HG02943 (cell line): ENCODE measurements around the gene AKAP7.

Experiments
- ATAC-seq: cut with Tn5 transposase; IDR thresholded peaks from one replicate; pipeline ENCODE4 v1.9.1; 2021; ENCODE audit warnings: mild to moderate bottlenecking, low read depth, moderate library complexity; ENCODE audit not compliant: unreplicated experiment

Gene AKAP7

GRCh38 chr6:131191590-131191989, 56.3 kb downstream of the AKAP7 start:
- ATAC-seq = no peak

GRCh38 chr6:131197716-131198115, 62.4 kb downstream of the AKAP7 start:
- ATAC-seq = no peak

DNA sequence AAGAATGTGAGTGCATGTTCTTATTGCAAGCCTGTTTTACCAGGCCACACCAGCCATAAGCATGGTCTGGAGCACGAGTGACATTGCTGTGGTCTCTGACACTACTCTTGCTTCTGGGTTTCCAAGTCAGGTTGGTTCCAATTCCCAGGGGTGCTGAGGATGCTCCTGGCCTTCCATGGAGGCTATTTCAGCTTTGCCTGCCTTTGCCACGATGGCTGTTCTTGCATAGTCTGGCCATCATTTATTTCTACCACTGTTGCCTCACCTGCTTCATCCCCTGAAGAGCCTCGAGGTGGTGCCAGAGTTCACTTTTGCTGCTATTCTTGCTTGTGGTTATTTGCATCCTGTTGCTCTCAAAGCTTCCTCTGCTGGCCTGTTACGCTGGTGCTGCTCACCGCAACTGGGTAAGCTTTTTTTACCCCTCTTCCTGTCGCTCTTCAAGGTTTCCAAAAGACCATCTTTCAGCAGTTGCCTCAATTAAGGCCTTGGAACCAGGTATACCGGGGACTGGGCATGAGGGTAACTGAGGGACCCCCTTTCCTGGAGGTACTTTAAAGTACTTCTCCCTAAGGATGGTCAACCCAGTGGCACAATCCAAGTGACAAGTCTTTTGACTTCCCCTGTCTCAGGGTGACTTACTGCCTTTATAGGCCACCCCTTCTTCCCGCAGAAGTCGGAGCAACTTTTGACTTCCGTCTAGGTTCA, 64.5 kb downstream of the AKAP7 start:
- ATAC-seq = peak; percentile 100

DNA sequence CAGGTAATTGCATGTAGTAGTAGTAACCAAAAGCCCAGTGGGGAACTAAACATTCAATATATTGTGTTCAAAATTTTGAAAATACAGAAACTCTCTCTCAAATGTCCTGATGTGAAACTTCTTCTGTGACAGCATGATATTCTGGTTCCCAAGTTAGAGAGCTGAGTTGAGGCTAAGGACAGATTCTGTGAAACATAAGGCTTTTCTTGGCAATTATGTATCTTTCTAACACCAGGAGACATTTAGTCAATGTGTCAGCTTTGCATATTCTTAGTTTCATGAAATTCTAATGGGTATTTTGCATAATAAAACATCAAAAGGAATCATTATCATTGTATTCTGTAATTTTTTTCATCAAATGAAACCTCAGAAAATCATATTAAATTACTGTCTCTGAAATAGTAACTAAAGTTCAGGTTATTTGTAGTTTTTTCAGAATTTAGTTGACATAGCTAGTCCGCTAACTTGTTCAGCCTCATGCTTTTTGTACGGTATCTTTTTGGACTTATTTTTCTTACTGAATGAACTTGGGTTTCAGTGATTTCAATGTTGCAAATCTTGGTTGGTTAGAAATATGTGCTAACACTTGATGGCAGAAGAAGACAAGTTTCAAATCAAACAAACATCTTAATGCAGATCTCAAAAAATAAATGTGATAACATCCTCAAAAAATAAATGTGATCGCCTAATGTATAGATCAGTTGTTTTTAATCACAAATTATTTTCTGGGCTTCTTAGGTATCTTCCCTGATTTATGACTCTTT, 70.4 kb downstream of the AKAP7 start:
- no peak for ATAC-seq

DNA sequence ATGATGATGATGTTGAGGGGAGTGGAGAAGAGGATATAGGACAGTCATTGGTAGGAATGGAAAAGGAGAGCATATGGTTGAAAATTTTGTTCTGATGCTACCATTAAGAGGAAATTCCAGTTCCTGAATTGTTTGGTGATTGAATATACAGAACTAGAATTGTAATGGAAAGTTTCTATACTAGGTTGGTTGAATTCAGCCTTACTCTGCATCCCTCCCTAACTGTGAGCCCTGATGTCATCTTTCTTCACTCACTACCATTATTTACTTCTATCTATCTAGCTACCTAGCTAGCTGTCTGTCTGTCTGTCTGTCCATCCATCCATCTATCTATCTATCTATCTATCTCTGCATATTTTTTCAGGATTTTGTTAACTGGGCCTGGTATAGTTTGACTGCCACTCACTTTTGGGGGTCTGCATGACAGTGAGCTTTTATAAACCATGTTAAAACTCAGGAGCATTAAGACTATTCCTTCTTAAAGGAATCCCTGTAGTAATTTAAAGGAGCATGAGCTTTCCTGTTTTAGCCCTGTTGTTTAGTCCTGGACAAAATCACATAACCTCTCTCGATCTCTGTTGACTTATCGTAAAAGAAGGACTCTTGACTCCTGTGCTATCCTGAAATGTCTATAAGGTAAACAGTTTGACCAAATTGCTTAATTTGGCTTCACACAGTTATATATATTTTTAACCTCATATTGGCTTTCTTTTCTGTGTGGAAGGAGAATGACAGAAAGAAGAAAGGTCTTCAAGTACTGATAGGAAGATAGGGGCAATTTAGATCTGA, 71.4 kb downstream of the AKAP7 start:
- ATAC-seq = no peak

DNA sequence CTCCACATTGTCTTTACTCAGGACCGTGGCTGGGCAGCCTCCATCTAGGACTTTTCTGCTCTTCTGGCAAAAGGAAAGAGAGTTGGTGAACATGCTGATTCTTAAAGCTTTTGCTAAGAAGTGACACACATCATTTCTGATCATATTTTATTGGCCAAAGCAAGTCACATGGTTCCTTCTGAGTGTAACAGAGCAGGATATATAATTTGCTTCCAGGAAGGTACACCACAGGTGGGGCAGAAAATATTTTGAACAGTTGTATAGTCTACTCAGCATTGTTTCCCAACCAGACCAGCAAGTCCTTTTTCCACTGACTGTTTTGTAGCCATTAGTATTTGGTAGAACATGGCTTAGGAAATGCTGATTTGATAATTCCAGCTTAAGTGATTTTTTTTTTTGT, 73.5 kb downstream of the AKAP7 start:
- no peak for ATAC-seq

DNA sequence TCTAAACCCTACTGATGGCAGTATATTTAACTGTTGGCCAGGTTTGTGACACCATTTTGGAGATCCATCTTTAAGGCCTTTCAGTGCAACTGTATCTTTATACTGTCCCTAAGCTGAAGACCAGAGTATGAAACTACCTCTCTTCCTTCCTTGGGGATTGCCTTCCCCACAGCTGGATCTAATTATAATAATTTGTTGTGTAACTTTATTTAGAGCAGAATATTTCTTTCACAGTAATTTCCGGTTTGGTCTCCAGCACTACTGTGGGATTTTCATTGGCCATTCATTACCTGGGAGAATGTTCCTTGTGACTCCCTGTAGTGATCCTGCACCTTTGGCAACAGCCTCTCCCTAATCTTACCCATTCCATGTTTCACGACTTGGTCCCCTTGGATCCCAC, 75.2 kb downstream of the AKAP7 start:
- no peak for ATAC-seq

GRCh38 chr6:131212024-131212423, 76.8 kb downstream of the AKAP7 start:
- ATAC-seq = no peak

GRCh38 chr6:131212913-131213312, 77.6 kb downstream of the AKAP7 start:
- no peak for ATAC-seq

DNA sequence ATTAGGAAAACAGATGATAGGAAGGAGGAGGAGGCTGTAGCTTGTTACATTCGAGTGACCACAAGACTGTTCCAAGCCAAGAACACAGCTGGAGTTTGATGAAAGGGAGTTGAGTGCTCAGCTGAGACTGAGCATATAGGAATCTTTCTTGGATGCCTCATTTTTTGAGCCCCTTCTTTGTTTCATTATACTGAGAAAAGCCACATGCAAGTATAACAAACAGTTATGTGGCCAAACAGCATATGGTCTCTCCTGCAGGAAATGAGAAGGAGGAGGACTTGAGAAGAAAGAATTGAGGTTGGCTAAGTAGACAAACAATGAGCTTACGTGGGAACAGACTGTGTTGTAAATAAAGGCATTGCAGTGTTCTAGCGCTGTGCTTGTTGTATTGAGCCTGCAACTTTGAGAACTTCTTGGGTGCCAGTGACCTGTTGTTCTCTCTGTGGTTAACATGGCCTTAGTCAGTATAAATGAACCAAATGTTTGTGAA, 78.3 kb downstream of the AKAP7 start:
- no peak for ATAC-seq

GRCh38 chr6:131215219-131215618, 80.0 kb downstream of the AKAP7 start:
- ATAC-seq = no peak

DNA sequence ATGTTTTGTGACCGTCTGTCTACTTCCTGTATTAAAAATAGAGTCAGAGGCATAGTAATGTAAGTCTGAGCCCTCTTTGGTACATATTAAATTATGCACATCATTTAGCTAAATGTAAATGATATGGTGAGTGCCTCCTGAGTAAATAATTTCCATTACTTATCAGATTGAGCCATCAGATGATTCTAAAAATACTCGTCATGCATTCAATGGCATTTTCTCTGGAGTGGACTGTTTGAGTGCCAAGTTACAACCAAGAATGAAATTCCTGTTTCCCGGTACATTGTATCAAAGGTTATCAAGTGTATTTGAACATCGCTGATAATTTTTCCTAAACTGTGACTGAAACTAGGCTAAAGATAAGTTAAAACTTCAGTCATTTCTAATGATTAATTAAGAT, 81.0 kb downstream of the AKAP7 start:
- ATAC-seq = no peak

- ATAC-seq = no peak
Measured at GRCh38 chr6:131222773-131223172, 87.5 kb downstream of the AKAP7 start.

DNA sequence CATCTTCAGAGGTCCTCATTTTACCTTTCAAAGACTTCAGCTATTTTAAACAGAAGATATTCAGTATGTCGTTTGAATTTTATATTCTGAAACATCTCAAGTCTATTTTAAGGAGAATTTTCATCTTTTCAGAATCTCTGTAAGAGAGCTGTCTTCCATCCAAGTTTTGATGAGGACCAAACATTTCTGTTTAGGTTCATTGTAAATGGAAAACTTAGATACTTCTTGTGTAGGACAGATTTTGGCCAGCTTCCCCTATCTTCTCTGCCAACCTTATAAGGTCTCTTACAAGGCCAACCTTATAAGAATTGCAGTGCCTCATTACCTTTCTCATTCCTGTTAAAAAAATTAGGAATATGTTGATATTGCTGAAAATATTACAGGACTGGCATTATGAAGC, 88.1 kb downstream of the AKAP7 start:
- ATAC-seq = no peak

DNA sequence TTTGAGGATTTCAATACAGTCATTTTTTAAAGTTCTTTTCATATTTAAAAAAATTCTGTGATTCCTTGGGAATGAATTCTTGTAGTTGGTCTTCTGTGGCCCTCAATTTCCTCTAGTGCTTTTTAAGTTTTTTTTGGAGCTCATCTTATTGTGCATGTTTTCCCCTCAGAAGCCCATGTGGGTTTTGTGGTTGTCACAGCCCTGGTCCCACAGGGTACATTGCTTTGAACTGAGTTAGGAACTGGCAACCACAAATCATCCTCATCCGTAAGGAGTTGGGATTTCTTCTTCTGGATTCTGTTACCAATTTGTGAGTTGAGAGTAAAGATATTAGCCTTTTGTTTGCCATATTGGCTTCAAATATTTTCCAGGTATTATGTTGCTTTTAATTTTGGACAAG, 89.9 kb downstream of the AKAP7 start:
- ATAC-seq = no peak

- no peak for ATAC-seq
Measured at GRCh38 chr6:131225959-131226358, 90.7 kb downstream of the AKAP7 start.

DNA sequence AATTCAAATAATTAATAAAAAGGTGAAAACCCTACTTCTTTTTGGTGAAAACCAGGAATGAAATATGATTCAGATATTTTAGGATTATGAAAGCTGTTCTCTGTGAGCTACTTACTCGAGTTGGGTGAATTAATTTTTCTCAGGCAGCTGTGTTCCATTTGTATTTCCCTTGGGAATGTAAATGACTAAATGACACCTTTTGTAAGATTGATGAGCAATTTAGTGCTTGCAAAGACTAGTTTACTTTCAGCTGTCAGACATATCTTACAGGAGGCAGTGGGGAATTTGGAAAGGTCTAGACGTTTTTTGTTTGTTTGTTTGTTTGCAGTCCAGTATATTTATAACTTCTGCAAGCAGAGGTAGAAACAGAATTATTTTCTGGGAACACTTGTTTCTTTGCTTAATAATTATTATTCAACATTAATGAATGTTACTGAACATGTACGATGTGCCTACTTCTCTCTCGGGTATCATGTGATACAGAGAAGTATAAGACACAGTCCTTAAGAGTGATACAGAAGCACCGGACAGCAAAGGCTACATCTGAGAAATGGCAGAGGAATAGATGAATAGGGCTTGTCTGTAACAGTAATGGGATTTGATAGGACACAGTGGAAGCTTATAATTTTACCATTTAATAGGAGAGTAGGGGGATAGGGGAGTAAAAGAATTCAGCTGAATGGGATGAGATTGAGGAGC, 91.3 kb downstream of the AKAP7 start:
- ATAC-seq = no peak

GRCh38 chr6:131227158-131227543, 91.9 kb downstream of the AKAP7 start:
- no peak for ATAC-seq

- no peak for ATAC-seq
Measured at GRCh38 chr6:131231103-131231502, 95.8 kb downstream of the AKAP7 start.

DNA sequence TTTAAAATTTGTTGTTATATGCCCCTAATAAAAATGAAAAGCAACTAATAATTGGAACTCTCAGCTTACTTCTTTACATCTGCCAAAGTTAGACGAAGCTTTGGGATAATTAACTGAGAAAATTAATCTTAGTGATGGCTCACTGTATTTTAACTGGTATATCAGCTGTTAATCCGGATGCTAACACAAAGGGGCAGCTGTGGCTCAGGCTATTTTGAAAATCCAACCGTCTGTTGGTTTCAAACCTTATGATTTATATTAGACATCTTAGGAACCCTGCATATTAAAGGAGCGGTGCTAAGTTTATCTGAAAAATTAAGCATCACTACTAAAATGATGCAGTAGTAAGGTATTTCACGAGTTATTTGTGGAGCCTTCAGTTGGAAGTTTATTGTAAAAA, 96.6 kb downstream of the AKAP7 start:
- ATAC-seq = no peak

- ATAC-seq = no peak
Measured at GRCh38 chr6:131244942-131245341, 109.7 kb downstream of the AKAP7 start.
